Activated CD8-positive, alpha-beta memory T cell treated with anti-CD3 and anti-CD28 coated beads for 24 hours (primary cell): ENCODE data around the gene ARHGAP45.

Experiments
- DNase-seq: peaks from one replicate; pipeline ENCODE4 v3.0.0-alpha.2; 2020

The ARHGAP45 gene

GRCh38 chr19:1135454-1135853, 68.5 kb downstream of the ARHGAP45 start:
- DNase-seq, result no peak

GRCh38 chr19:1136201-1136600, 69.2 kb downstream of the ARHGAP45 start:
- DNase-seq, result no peak
